KMS-11 (cell line): ENCODE measurements around the gene REELD1.

Source experiments
- H2AFZ ChIP-seq: fragments of 200-600 bp; sonication (generic); 2 replicates; pipeline ENCODE4 v1.6.1; 2016; ENCODE audit warnings: antibody characterized with exemption, mixed run types, low read depth
- H3K27ac ChIP-seq: fragments of 200-600 bp; sonication (generic); 2 replicates; pipeline ENCODE4 v1.6.1; 2016; ENCODE audit warnings: mild to moderate bottlenecking, mixed run types
- H3K27me3 ChIP-seq: fragments of 200-600 bp; sonication (generic); 2 replicates; pipeline ENCODE4 v1.6.1; 2017; ENCODE audit warnings: mild to moderate bottlenecking, low read depth, mixed run types, moderate library complexity; ENCODE audit not compliant: insufficient read depth
- H3K36me3 ChIP-seq: fragments of 200-600 bp; sonication (generic); 2 replicates; pipeline ENCODE4 v1.6.1; 2017; ENCODE audit warnings: mild to moderate bottlenecking, mixed run types; ENCODE audit not compliant: insufficient read depth
- H3K4me1 ChIP-seq: fragments of 200-600 bp; sonication (generic); 2 replicates; pipeline ENCODE4 v1.6.1; 2016; ENCODE audit warnings: mild to moderate bottlenecking, low read depth, mixed run types; ENCODE audit not compliant: poor library complexity, severe bottlenecking
- H3K4me2 ChIP-seq: fragments of 200-600 bp; sonication (generic); 2 replicates; pipeline ENCODE4 v1.7.0; 2016; ENCODE audit warnings: mild to moderate bottlenecking, mixed run types
- H3K4me3 ChIP-seq: fragments of 200-600 bp; sonication (generic); IDR thresholded peaks from 2 replicates; pipeline ENCODE4 v1.6.1; 2017; ENCODE audit warnings: low read depth, low read length, mixed read lengths; ENCODE audit not compliant: insufficient read depth
- H3K79me2 ChIP-seq: fragments of 200-600 bp; sonication (generic); 2 replicates; pipeline ENCODE4 v1.6.1; 2016; ENCODE audit warnings: low read depth, mixed run types; ENCODE audit not compliant: insufficient read depth
- H3K9ac ChIP-seq: fragments of 200-600 bp; sonication (generic); 2 replicates; pipeline ENCODE4 v1.6.1; 2016; ENCODE audit warnings: mild to moderate bottlenecking, mixed run types
- H4K20me1 ChIP-seq: fragments of 200-600 bp; sonication (generic); 2 replicates; pipeline ENCODE4 v1.6.1; 2016; ENCODE audit warnings: mild to moderate bottlenecking, mixed run types; ENCODE audit not compliant: insufficient read depth
- TF ChIP-seq, protein P1 (sequence below): fragments of 200-600 bp; sonication (generic); conservative IDR thresholded peaks from 2 replicates; pipeline ENCODE4 v1.6.1; 2017; ENCODE audit warnings: low read depth, mild to moderate bottlenecking, antibody characterized with exemption, low read length, moderate library complexity, mixed read lengths

REELD1 gene

DNA sequence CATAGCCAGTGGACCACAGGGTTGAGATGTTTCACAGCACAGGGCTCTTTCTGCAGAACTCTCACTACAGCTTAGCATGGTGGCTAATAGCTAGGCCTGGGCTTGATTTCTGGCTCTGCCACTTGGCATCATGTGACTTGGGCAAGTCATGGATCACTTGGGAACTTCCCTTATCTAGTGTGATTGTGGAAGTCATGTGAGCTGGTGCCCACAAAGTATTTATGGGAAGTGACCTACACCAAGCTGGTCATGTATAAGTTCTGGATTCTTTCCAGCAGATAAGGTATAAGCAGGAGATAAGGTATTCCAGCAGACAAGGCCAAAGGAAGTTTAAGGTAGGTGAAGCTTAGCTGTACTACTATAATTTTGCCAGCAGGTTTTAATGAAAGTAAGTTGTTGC is 61.0 kb downstream of the REELD1 start:
- Histone ChIP-seq H2AFZ (no peak overlapping the region), H3K4me2 (no peak overlapping the region), H3K27me3 (no peaks in the 10 kb centered on the region)

DNA sequence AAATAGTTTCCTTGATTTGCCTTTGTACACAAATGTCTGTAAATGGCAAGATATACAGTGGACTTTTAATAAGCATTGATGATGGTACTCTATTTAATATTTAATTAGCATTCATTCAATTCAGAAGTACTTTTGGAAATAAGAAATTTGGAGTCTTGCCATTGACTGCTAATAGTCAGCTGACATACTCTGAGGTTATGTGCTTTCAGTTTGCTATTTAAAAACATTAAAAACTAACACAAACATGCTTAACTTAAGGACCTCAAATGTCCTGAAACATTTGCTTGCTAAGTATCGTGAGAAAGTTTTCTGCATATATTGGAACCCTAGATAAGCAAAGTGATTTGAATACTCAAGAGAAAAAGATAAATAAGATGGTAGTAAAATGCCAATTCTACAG is 64.6 kb downstream of the REELD1 start:
- no peaks in the 10 kb centered on the region for H3K36me3 ChIP-seq
- no peaks in the 10 kb centered on the region for H3K4me1 ChIP-seq
- H3K9ac ChIP-seq, result no peak overlapping the region
- H3K4me3 ChIP-seq, result no peak overlapping the region
- no peak overlapping the region for H3K27ac ChIP-seq
- H3K79me2 ChIP-seq, result no peaks in the 10 kb centered on the region
- no peak overlapping the region for H2AFZ ChIP-seq
- H4K20me1 ChIP-seq, result no peaks in the 10 kb centered on the region
- no peak overlapping the region for H3K4me2 ChIP-seq
- TF ChIP-seq, protein P1, sequence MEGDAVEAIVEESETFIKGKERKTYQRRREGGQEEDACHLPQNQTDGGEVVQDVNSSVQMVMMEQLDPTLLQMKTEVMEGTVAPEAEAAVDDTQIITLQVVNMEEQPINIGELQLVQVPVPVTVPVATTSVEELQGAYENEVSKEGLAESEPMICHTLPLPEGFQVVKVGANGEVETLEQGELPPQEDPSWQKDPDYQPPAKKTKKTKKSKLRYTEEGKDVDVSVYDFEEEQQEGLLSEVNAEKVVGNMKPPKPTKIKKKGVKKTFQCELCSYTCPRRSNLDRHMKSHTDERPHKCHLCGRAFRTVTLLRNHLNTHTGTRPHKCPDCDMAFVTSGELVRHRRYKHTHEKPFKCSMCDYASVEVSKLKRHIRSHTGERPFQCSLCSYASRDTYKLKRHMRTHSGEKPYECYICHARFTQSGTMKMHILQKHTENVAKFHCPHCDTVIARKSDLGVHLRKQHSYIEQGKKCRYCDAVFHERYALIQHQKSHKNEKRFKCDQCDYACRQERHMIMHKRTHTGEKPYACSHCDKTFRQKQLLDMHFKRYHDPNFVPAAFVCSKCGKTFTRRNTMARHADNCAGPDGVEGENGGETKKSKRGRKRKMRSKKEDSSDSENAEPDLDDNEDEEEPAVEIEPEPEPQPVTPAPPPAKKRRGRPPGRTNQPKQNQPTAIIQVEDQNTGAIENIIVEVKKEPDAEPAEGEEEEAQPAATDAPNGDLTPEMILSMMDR, result no peak
- H3K27me3 ChIP-seq, result no peaks in the 10 kb centered on the region

More for the DNA sequence above, 61.0 kb downstream of the REELD1 start:
- Histone ChIP-seq H3K4me1 (no peaks in the 10 kb centered on the region), H3K79me2 (no peaks in the 10 kb centered on the region), H3K4me3 (no peak overlapping the region), H4K20me1 (no peaks in the 10 kb centered on the region), H3K36me3 (no peaks in the 10 kb centered on the region), H3K9ac (no peak overlapping the region), H3K27ac (no peak overlapping the region)
- TF ChIP-seq, protein P1, result no peak
